ENCODE results near the gene EXOC3.

DNA sequence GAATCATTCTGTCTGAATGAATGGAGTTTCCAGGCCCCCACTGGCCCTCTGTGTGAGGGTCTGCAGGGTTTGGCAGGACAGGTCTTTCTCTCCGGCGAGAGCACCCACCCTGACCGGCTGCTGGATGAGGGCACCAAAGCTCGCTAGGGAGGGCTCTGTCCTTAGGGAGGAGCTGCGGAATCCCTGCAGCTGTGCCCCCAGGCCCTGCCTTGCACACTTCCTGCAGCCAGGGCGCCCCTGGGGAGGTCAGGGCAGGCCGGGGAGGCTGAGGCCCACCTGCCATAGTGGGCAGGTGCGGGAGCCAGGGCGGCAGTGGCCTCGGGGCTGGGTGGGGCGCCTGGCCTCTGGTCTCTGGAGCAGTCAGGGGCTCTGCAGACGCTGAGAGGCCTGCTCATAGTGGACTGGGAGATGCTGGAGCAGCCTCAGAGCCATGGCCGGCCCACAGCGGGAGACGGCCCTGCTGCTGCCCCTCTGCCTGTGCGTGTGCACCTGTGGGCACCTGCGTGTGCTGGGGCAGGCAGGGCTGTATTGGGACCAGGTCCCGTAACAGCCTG, 36.1 kb downstream of the EXOC3 start:
- TF ChIP-seq L3MBTL2 (conservative IDR thresholded peaks at IDR 0.05) (no peak), BHLHE40 (IDR thresholded peaks at IDR 0.05; ENCODE audit: borderline replicate concordance) (no peak), FOXK2 (IDR thresholded peaks at IDR 0.05) (no peak), ARNT (IDR thresholded peaks at IDR 0.05) (no peak), NFRKB (IDR thresholded peaks at IDR 0.05) (no peak), ELF4 (IDR thresholded peaks at IDR 0.05) (no peak)
